ENCODE results near the gene CELA2A. TPM values are rescaled to one million over a fixed set of nuclear protein-coding genes. Genes with fewer than 3 reads are reported as not detected.

CELA2A gene
- total and polyA plus RNA-seq, 9 of the 15 experiments (the other 6 are each of a cell fraction or from before 2014, with no cell fraction given), result 0.62 TPM; not detected in 8

GRCh38 chr1:15501208-15502032 is 44.9 kb downstream of the CELA2A start (continued):
- TF ChIP-seq SREBF2 (CRISPR knock-in tag; IDR thresholded peaks at IDR 0.05), result no peak
- TF ChIP-seq THRB (CRISPR knock-in tag; conservative IDR thresholded peaks at IDR 0.05), result no peak
- no peak for TF ChIP-seq SMARCA4 (IDR thresholded peaks at IDR 0.05)
- TF ChIP-seq TCF7L2 (IDR thresholded peaks at IDR 0.05; ENCODE audit: low read depth, low read length), result no peak
- 0 out of 2 replicates have a peak, but pooled peaks have one; percentile 23 for TF ChIP-seq DPF2 (IDR thresholded peaks at IDR 0.05)
- no peak for TF ChIP-seq KDM2B (CRISPR knock-in tag; IDR thresholded peaks at IDR 0.05)
- no peak for TF ChIP-seq TRIM28 (IDR thresholded peaks at IDR 0.05)
- no peak for TF ChIP-seq ZNF511 (CRISPR knock-in tag; IDR thresholded peaks at IDR 0.05)
- TF ChIP-seq TAF1 (IDR thresholded peaks at IDR 0.05; ENCODE audit: control insufficient read depth, extremely low read depth, insufficient read depth, low read length, severe bottlenecking), result no peak
- TF ChIP-seq C11orf30 (IDR thresholded peaks at IDR 0.05; ENCODE audit: low read depth), result no peak
- TF ChIP-seq, protein P1, sequence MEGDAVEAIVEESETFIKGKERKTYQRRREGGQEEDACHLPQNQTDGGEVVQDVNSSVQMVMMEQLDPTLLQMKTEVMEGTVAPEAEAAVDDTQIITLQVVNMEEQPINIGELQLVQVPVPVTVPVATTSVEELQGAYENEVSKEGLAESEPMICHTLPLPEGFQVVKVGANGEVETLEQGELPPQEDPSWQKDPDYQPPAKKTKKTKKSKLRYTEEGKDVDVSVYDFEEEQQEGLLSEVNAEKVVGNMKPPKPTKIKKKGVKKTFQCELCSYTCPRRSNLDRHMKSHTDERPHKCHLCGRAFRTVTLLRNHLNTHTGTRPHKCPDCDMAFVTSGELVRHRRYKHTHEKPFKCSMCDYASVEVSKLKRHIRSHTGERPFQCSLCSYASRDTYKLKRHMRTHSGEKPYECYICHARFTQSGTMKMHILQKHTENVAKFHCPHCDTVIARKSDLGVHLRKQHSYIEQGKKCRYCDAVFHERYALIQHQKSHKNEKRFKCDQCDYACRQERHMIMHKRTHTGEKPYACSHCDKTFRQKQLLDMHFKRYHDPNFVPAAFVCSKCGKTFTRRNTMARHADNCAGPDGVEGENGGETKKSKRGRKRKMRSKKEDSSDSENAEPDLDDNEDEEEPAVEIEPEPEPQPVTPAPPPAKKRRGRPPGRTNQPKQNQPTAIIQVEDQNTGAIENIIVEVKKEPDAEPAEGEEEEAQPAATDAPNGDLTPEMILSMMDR (IDR thresholded peaks at IDR 0.05 in 2 of 3, conservative IDR thresholded peaks at IDR 0.05 in 1 of 3; ENCODE audit: insufficient read depth in 2 of 3, low read depth in 1 of 3, low read length in 3 of 3), result peak; percentile 85 to 89 (median 88)
- TF ChIP-seq, protein P2, sequence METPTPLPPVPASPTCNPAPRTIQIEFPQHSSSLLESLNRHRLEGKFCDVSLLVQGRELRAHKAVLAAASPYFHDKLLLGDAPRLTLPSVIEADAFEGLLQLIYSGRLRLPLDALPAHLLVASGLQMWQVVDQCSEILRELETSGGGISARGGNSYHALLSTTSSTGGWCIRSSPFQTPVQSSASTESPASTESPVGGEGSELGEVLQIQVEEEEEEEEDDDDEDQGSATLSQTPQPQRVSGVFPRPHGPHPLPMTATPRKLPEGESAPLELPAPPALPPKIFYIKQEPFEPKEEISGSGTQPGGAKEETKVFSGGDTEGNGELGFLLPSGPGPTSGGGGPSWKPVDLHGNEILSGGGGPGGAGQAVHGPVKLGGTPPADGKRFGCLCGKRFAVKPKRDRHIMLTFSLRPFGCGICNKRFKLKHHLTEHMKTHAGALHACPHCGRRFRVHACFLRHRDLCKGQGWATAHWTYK (CRISPR knock-in tag; IDR thresholded peaks at IDR 0.05), result no peak
- TF ChIP-seq NFE2L1 (tag; IDR thresholded peaks at IDR 0.05; ENCODE audit: borderline replicate concordance, low read depth), result no peak
- TF ChIP-seq FOXJ3 (CRISPR knock-in tag; IDR thresholded peaks at IDR 0.05), result no peak
- TF ChIP-seq ZBTB8A (IDR thresholded peaks at IDR 0.05; ENCODE audit: partially characterized antibody), result no peak
- TF ChIP-seq GTF3C2 (IDR thresholded peaks at IDR 0.05; ENCODE audit: borderline replicate concordance, extremely low read depth, insufficient read length), result no peak
- TF ChIP-seq, protein P3, sequence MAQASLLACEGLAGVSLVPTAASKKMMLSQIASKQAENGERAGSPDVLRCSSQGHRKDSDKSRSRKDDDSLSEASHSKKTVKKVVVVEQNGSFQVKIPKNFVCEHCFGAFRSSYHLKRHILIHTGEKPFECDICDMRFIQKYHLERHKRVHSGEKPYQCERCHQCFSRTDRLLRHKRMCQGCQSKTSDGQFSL (CRISPR knock-in tag; IDR thresholded peaks at IDR 0.05), result no peak
- TF ChIP-seq, protein P3 (tag; IDR thresholded peaks at IDR 0.05), result no peak

Data from K562 (cell line).